Stimulated activated CD4-positive, alpha-beta T cell treated with anti-CD3 and anti-CD28 coated beads, Interleukin-1b, Interleukin-23, amount 100 ng/mL, for 24 hours (primary cell): ENCODE data around the gene ISCU.
"Not testable (repeated sequence)": the region's sequence is repeated elsewhere in the genome, so short reads cannot be mapped to it uniquely, and the experiment has no call there.

ENCODE experiments used
- DNase-seq, 4 experiments: peaks; one replicate each; pipeline ENCODE4 v3.0.0-alpha.2; 2020; ENCODE audit warnings: low read depth in 4 of 4, low spot score in 1 of 4

The ISCU gene

DNA sequence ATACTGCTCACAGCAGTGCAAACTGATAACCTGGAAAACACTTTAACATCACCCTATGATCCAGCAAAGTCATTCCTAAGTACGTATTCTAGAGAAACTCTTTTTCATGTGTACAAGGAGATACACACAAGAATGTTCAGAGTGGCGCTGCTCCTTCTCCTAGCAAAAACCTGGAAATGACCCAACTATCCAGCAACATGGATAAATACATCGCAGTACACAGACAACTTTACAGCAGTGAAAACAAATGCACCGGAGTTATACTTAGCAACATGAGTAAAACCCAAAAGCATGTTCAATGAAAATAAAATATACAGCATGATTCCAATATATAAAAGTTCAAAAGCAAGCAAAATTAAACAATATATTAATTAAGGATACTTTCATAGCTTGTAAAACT, 20.1 kb upstream of the ISCU start:
- no peak for DNase-seq

- no peak for DNase-seq
Measured at GRCh38 chr12:108543652-108544051, 18.7 kb upstream of the ISCU start.

DNA sequence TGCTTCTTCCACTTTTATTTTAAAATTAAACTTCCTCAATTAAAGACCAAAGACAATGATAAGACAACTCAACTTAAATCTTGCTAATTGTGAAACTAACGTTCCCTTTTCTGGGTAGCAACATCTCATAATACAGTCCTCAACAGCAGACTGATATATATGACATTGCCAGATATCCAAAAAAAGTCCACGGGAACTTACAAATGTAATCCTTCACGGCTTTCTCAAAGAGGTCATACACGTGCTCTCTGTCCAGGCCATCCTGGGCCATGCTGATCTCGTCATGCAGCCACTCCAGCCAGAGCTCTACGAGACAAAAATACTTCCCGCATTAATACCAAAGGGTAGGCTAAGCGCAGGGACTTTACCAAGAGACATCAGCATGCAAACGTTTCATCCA, 14.7 kb upstream of the ISCU start:
- no peak for DNase-seq

DNA sequence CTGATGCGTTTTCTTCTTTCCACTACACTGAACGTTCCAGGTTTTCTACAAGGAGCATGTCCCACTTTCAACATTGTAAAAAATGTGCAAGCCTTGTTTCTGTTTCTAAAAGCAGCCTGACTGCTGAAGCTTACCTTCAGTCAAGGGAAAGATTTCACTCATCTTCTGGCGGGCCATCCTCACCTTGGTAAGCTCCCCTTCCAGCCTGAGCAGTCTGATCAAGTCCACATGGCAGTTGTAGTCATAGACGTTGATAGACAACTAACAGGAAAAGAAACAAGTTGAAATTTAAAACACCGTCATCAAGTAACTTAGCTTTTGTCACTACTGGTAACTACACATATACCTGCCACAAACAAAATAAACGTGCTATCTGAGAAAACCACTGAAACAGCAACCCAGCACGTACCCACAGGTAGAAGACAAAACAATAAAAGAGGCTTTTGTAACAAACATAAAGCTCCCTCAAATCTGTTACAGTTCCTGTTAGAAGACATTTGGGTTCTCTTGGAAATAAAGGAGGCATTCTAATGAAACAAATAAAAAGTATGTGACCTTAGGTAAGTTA, 13.4 kb upstream of the ISCU start:
- DNase-seq = no peak

GRCh38 chr12:108551535-108551934, 10.9 kb upstream of the ISCU start:
- DNase-seq = no peak

DNA sequence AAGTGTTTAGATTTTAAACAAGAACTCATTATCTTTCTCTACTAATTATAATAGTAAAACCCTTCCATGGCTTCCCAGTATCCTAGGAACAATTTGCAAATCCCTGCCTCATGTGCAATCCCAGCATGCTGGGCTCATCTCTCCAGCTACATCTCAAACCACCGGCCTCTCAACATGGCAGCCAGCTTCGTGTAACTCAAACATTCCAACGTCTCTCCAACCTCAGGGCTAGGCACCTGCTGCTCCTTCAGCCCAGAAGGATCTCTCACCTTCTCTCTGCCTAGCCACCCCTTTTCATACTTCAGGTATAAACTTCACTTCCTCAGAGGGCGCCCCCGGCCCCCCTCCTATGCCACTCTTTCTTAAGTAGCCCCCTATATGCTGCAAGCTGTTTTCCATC, 8.6 kb upstream of the ISCU start:
- no peak for DNase-seq

DNA sequence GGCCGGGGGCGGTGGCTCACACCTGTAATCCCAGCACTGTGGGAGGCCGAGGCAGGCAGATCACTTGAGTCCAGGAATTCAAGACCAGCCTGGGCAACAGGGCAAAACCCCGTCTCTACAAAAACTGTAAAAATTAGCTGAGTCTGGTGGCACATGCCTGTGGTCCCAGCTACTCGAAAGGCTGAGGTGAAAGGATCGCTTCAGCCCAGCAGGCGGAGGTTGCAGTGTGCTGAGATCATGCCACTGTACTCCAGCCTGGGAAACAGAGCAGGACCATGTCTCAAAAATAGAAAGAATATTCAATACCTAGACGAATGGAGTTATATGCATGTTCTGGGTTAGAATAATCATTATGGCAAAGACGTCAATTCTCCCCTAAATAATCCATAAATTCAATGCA, 7.0 kb upstream of the ISCU start:
- DNase-seq = not testable (repeated sequence)

DNA sequence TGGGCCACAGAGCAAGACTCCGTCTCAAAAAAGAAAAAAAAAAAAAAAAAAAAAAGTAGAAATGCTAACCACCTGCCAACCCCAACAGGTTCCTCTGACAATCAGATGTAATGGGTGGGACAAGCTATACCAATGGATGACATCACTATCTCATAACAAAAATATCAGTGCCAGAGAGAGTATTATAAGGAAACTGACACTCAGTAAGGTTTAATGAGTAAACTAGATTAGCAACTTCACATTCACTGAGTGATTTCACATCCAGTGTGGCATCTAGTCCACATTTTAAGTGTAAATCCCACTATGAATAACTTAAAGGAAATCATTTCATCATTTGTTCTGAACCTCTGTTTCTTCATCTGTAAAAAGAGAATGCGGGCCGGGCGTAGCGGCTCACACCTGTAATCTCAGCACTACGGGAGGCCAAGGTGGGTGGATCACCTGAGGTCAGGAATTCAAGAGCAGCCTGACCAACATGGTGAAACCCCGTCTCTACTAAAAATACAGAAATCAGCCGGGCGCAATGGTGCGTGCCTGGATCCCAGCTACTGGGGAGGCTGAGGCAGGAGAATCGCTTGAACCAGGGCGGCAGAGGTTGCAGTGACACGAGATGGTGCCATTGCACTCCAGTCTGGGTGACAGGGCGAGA, 3.3 kb upstream of the ISCU start:
- DNase-seq = no peak

DNA sequence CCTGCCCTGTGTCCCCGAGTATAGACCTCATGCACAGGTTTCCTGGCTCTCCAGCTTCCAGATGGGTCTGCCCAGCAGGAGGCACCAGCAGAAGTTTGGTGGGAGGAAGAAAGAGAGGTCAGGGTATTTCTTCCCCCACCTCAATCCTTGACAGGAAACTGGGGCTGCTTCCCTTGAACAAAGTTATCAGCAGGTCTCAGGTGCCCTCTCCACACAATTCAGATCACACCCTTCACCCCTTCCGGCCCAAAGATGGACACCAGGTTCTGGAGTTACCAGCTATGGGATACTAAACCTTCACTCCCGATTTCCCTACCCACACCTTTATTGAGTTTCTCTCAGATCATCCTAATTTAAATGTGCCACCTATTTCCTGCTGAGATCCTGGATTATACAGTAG, 2.6 kb upstream of the ISCU start:
- no peak for DNase-seq

GRCh38 chr12:108560321-108560721, 2.1 kb upstream of the ISCU start:
- no peak for DNase-seq

DNA sequence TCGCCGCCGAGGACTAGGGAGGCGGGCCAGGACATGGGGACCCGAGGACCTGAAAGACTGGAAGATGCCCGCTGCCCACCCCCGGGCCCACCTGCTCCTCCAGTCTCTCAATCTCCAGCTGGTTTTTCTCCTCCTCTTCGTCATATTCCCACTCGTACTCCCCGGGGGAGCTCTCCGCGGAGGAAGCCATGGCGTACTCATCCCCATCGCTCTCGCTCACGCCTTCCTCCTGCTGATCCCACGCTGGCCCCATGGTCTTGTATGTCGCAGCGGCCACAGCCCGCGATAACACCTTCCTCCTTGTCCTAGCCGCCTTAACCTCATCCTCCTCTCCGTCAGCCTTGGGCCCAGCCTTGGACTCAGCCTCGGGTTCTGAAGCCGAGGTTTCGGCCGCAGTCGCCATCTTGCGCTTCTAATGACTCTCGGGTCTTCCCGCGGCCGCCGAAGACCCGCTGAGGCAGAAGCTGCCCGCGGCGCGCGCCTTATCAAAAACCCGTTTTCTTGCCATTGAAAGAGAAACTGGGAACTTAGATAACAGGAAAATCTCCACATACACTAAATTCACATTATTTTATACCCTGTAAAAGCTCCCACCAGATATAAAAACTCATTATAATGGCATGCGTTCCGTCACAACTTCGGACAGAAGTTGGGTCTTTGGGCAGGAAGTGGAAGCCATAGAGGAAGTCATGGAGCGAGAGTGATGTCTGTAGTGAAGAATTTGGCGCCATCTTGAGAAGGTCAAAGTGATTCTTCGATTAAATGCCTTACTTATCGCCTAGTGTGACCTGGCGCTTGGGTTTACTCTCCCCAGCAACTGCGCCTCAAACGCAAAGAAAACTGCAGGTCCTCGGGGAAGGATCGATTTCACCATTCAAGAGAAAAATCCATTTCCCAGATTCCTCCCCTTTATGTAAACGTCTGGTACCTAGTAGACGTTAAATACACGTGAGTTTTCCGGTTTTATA, 1.4 kb upstream of the ISCU start, which contains the start of gene SART3:
SART3 (minus strand) TSS at position 422 of the 968 bp plus-strand sequence; CDS start at position 403, 19 bp downstream.
- peak in 3 of 4 experiments; percentile 56 to 66 (median 63) for DNase-seq

DNA sequence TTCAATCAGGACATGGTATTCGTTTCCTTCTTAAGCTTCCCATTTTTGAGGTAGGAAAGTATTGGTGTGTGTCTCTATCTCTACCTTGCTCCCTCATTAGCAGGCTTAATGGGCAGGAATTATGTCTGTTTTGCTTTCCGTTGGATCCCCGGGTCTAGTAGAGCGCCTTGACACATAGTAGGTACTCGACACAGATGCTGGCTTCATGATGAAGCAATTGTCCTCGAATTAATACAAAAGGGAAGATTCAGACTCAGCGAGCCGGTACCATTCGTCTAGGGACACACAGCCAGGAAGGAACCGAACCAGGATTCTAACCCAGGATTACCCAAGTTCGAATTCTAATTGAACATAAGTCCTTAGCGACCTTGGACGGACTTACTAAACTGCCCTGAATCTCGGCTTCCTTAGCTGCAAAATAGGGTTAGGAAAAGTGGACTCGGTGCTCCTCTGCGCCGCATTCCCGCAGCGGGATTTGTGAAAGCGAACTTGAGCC, 496 bp upstream of the ISCU start:
- no peak for DNase-seq

DNA sequence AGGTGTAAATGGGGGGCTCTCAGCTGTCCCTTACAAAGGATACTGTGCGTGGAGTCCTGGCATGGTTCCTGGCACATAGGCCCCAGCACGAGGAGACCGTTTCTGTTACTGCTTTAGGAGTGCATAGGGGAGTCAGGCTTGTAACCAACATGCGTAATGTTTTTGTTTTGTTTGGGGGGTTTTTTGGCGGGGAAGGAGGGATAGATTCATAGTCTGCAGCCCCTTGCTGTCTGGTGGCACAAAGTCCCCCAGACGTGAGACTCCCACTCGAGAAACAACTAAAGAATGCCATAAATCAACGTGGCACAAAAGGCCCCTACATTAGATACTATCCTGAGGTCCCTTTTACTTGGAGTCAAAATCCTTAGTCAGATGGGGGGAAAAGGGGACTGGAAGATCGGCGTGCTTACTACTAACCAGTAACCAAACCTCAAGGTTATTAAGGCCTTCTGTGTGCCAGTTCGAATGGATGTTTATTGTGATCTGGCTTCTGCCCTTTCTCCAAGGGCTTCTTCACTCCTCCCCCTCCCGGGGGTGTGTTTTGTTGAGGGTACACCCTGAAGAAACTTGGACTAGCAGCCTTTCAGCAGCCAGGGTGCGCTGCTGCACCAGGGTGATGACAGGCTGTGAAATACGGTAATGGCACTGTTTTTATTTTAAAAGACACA, 874 bp downstream of the ISCU start:
- DNase-seq = peak in 3 of 4 experiments; percentile 57 to 84 (median 77)

DNA sequence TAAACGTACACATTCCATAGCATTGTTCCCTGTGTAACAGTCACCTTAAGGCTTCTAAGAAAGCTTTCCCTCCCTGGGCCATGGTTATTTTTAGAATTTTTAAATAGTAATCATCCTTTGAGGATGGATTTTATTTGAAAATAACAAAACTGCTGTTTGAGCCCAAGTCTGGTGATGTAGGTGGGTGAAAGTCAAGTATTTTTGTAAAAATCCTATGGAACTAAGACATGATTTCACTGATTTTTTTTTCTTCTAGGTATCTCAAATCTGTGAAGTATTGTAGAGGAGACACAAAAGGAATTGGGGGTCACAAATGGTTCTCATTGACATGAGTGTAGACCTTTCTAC, 1.4 kb downstream of the ISCU start:
- DNase-seq = no peak

DNA sequence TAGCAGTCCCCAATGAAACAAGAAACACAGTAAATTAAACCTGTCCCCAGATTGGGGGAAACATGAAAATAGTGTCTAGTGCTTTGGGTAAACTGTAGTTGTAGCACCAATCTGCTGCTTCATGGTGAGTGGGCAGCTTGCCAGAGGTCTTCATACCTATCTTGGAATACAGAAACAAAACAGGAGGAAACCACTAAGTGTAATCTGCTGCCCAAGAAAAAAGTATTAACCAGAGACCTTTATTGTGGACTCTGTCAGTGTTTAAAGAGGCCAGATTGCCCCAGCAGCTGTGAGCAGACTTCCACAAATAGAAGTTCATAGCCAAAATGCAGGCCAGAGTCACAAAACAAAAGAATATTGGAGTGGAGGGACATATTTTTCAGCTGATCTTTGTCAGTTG, 2.3 kb downstream of the ISCU start:
- no peak for DNase-seq

- DNase-seq = no peak
Measured at GRCh38 chr12:108565146-108565545, 2.8 kb downstream of the ISCU start.

DNA sequence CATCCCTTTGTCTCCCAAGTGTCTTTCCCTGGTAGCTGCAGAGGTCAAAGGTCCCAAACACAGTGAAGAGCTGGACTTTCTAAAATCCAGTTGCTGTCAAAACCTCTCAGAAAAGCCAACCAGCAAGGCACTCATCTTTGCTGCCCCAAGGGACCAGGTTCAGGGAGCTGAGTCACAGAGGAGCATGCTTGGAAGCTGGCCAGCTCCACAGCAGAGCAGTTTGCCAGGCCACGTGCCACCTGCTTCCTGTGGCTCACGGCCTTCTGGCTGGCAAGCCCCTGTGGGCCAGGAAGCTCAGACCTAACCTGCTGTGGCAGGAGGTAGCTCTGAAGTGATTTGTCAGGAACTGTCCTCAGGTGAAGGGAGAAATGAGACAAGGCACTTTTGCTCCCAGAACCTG, 3.6 kb downstream of the ISCU start:
- peak in 2 of 4 experiments; percentile 34 to 53 for DNase-seq

GRCh38 chr12:108566452-108566851, 4.1 kb downstream of the ISCU start:
- no peak for DNase-seq

DNA sequence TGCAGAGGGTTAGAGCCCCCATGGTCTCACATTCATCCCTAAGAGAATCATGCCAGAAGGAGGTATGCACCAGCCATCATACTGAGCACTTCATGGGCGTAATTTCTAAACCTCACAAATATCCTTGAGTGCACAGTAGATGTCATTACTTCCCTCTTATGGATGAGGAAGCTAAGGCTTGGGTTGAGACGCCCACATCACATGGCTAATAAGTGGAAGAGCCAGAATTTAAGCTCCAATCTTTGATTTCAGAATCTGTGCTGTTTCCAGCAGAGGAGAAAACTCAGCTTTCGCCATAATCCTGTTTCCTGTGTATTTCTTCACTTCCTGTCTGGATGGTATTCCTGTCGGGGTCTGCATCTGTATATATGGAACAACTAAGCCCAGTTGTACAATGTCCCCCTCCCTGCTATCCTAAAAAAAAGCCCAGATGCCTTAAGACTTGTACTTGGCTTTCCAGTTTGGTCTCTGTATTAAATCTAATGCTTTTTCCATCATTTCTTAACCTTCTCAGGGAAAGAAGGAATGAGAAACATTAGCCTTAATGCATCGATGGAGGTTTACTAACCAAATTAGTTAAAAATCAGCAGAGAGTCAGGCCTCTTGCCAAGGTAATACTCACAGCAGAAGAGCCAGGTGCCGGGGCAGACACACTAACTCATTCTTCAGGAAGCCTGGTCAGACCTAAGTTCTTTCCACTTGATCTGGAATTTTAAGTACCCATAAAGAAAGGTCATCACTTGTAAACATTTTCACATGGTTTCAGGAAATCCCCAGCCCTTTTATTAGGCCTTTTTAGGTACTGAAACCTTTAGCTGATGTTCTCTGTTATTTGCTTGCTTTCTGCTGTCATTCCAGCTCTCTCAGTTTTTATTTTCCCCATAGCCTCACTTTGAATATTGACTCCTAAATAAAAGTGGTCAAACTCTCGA, 5.3 kb downstream of the ISCU start:
- DNase-seq = no peak
